ENCODE data around the gene CUBN.

DNA sequence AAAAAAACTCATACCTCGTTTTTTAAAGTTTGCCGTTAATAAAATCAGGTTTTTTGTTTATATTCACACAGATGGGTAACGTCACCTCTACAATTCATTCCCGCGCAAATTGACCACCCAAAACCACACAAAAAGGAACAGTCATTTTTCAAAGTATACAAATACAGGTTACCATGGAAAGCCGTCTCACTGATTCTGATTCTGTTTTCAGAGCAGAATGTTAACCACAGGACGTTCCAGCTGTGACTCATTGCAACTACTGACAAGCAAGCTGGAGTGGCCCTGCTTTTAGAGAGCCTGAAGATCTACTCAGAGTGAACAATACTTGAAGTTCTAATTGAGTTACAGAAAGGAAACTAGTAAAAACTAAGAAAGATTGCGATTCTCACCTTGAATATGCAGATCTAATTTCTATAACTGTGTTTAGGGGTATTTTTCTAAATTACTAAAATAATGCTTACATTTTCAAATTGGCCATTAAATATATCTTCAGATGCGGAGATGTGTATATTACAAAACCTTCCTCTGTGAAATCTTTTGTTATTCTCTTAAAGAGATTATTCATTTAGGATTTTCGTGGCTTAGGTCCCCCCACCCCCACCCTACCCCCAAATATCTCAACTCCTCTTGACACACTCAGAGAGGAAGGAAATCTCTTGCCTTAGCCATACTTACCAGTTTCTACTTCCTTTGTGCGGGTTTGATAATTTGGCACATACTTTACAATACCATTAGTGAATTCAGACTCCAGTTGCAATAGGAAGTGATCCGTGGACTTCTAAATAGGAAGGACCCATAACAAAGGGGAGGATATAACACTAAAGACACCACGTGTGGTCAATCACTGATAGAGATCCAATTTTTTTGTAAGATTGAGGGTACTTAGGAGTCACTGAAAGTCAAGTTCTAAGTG lies 106.0 kb downstream of the CUBN start:
- no peak for TF ChIP-seq CTCF (IDR thresholded peaks at IDR 0.05; ENCODE audit: insufficient read depth, low read length)
- TF ChIP-seq POLR2AphosphoS5 (IDR thresholded peaks at IDR 0.05; ENCODE audit: low read depth) = no peak
